Measurements from ENCODE around the gene MSTN. TPM values are rescaled to one million over a fixed set of nuclear protein-coding genes. Genes with fewer than 3 reads are reported as not detected.
"Not testable (repeated sequence)": the region's sequence is repeated elsewhere in the genome, so short reads cannot be mapped to it uniquely, and the experiment has no call there.

Gene MSTN
- total and polyA plus RNA-seq, 2 of the 4 experiments (the other 2 are of a cell fraction) = under 0.01 TPM; not detected in 1

GRCh38 chr2:190034417-190034816, 28.1 kb downstream of the MSTN start:
- H3K4me1 ChIP-seq (ENCODE audit: control insufficient read depth, insufficient read depth, low read length); H3K4ac ChIP-seq (ENCODE audit: low read depth, low read length); H3K9ac ChIP-seq (ENCODE audit: low read depth, low read length); H2AK9ac ChIP-seq (replicated peaks; ENCODE audit: low read depth, low read length, poor library complexity); H2AK5ac ChIP-seq (ENCODE audit: low read depth, low read length); H2BK120ac ChIP-seq (ENCODE audit: low read depth, low read length); H4K91ac ChIP-seq (ENCODE audit: insufficient read depth, low read depth, low read length); H3K27ac ChIP-seq (ENCODE audit: insufficient read depth, low read length); H3K18ac ChIP-seq (ENCODE audit: low read depth, low read length); H2BK15ac ChIP-seq (ENCODE audit: low read depth, low read length); DNase-seq; H3K9me1 ChIP-seq (ENCODE audit: insufficient read depth, low read length); H3K4me2 ChIP-seq (ENCODE audit: low read depth, low read length); ATAC-seq (ENCODE audit: low read depth); H2AFZ ChIP-seq (replicated peaks; ENCODE audit: low read length, poor library complexity); in situ Hi-C loops (cut with MboI; ENCODE audit: low sequenced_read_pairs); H4K8ac ChIP-seq (ENCODE audit: low read depth in 2 of 2, low read length in 2 of 2); POLR2A ChIA-PET (ENCODE audit: unreplicated experiment); BruUV-seq (replicated peaks); H4K20me1 ChIP-seq (ENCODE audit: insufficient read depth, low read length); H2BK20ac ChIP-seq (ENCODE audit: low read depth, low read length); H3K23ac ChIP-seq (ENCODE audit: low read depth, low read length); H3K36me3 ChIP-seq (ENCODE audit: control insufficient read depth, insufficient read depth, low read length); H3K9me3 ChIP-seq (ENCODE audit: control insufficient read depth, insufficient read depth, low read length); dilution Hi-C loops (cut with HindIII; ENCODE audit: low sequenced_read_pairs, unreplicated experiment); H3K27me3 ChIP-seq (ENCODE audit: control insufficient read depth, insufficient read depth, low read length); H3K4me3 ChIP-seq (ENCODE audit: insufficient read depth, low read depth, low read length); H3K56ac ChIP-seq (ENCODE audit: extremely low read depth, insufficient read depth, low read length); H3K14ac ChIP-seq (replicated peaks; ENCODE audit: low read depth, low read length); H2BK5ac ChIP-seq (ENCODE audit: low read depth, low read length, poor library complexity, severe bottlenecking); H4K5ac ChIP-seq (ENCODE audit: low read depth, low read length); H3K79me1 ChIP-seq (ENCODE audit: low read depth in 1 of 2, low read length in 2 of 2): not testable (repeated sequence)
- CTCF ChIA-PET = interaction anchor here (0.8 to 0.9 kb wide), 2 partner anchors 10 to 26 kb away, joined by 3 to 4 read pairs; no protein-coding TSS in a partner anchor
- WGBS, 2 experiments (ENCODE audit: extremely low coverage in 2 of 2, insufficient read length in 1 of 2) = no CpG with 5 or more reads among the region's 10 CpGs
- intact Hi-C loops (cut with micrococcal nuclease) = loop anchor here (10.0 kb wide), 1 partner anchor 120 kb away; no protein-coding TSS in a partner anchor
